ENCODE data around the gene BICC1. TPM values are rescaled to one million over a fixed set of nuclear protein-coding genes. Genes with fewer than 3 reads are reported as not detected.

Gene BICC1, protein sequence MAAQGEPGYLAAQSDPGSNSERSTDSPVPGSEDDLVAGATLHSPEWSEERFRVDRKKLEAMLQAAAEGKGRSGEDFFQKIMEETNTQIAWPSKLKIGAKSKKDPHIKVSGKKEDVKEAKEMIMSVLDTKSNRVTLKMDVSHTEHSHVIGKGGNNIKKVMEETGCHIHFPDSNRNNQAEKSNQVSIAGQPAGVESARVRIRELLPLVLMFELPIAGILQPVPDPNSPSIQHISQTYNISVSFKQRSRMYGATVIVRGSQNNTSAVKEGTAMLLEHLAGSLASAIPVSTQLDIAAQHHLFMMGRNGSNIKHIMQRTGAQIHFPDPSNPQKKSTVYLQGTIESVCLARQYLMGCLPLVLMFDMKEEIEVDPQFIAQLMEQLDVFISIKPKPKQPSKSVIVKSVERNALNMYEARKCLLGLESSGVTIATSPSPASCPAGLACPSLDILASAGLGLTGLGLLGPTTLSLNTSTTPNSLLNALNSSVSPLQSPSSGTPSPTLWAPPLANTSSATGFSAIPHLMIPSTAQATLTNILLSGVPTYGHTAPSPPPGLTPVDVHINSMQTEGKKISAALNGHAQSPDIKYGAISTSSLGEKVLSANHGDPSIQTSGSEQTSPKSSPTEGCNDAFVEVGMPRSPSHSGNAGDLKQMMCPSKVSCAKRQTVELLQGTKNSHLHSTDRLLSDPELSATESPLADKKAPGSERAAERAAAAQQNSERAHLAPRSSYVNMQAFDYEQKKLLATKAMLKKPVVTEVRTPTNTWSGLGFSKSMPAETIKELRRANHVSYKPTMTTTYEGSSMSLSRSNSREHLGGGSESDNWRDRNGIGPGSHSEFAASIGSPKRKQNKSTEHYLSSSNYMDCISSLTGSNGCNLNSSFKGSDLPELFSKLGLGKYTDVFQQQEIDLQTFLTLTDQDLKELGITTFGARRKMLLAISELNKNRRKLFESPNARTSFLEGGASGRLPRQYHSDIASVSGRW
- 9.3 TPM for total RNA-seq

DNA sequence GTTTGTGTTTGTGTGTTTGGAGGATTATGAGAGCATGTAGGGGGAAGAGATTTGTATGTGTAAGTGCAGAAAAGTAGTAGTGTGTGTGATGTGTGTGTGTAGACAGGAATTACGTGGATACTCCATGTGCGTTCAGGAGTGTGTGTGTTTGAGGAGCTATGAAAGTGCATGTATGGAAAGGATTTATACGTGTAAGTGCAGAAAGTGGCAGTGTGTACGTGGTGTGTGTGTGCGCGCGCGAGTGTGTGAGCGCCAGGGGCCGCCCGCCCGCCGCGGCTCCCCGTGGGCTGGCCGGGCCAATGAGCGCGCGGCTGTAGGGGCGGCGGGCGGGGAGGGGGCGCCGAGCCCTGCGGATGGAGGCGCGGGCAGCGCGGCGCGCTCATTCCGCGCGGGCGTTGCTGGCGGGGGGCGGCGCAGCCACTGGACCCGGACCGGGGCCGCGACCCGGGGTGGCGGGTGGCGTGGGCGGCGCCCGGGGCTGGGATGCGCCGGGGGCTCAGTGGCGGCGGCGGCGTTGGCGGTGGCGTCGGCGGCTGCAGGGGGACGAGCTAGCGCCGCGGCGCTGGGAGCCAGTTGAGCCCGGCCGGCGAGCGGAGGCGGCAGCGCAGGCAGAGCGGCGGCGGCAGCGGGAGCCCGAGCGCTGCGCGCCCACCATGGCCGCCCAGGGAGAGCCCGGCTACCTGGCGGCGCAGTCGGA, at the start of gene BICC1:
Gene BICC1 (plus strand): TSS at position 382 of the 697 bp plus-strand sequence. CDS start 272 bp downstream, at position 654.
- Histone ChIP-seq H3K4me3 (peak within 1 kb of the TSS; percentile 72 to 88), H3K36me3 (no peaks in the 10 kb centered on the region), H3K27me3 (no peaks in the 10 kb centered on the region), H3K4me1 (no peaks in the 10 kb centered on the region), H3K27ac (peak within 1 kb of the TSS; percentile 66 to 81), H3K9me3 (no peaks in the 10 kb centered on the region)
- no peak for TF ChIP-seq CTCF (IDR thresholded peaks at IDR 0.05)
- intact Hi-C loops (cut with DNase I), result loop anchor here (5.0 kb wide), 5 partner anchors 35 to 190 kb away; no protein-coding TSS in a partner anchor
- peak in 1 of 2 donors; percentile 71 for DNase-seq (ENCODE audit: low spot score in 2 of 2)

DNA sequence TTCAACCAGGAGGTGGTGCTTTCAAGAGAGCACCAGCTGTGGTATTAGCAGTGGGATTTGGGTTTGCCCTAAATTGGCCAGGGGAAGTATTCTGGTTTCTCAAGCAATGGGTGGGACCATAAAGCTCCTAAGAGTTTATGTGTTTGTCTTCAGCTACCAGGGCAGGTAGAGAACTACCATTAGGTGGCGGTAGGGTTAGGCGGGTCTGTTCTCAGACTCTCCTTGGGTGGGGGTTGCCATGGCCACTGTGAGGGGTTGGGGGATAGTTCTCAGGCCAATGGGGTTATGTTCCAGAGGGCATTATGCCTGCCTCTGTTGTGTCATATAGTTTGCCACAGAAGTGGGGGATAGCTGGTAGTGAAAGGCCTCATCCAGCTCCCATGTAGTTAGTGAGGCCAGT, 47.7 kb upstream of the BICC1 start:
- intact Hi-C loops (cut with DNase I), result no loop called here
- Histone ChIP-seq H3K4me1 (peaks cover 0 to 10% of the 10 kb centered on the region in 2 donors), H3K4me3 (no peak overlapping the region), H3K9me3 (no peaks in the 10 kb centered on the region), H3K27ac (no peak overlapping the region), H3K27me3 (no peaks in the 10 kb centered on the region), H3K36me3 (no peaks in the 10 kb centered on the region)
- DNase-seq (ENCODE audit: low spot score in 2 of 2), result no peak
- no peak for TF ChIP-seq CTCF (IDR thresholded peaks at IDR 0.05)

- no peaks in the 10 kb centered on the region for H3K36me3 ChIP-seq
- H3K9me3 ChIP-seq, result no peaks in the 10 kb centered on the region
- intact Hi-C loops (cut with DNase I), result no loop called here
- no peak for TF ChIP-seq CTCF (IDR thresholded peaks at IDR 0.05)
- H3K27ac ChIP-seq, result no peak overlapping the region
- H3K4me3 ChIP-seq, result no peak overlapping the region
- no peaks in the 10 kb centered on the region for H3K27me3 ChIP-seq
- peaks cover 0 to 13% of the 10 kb centered on the region in 2 donors for H3K4me1 ChIP-seq
- no peak for DNase-seq (ENCODE audit: low spot score in 2 of 2)
These were observed 47.0 kb upstream of the BICC1 start for GRCh38 chr10:58465629-58466028.

DNA sequence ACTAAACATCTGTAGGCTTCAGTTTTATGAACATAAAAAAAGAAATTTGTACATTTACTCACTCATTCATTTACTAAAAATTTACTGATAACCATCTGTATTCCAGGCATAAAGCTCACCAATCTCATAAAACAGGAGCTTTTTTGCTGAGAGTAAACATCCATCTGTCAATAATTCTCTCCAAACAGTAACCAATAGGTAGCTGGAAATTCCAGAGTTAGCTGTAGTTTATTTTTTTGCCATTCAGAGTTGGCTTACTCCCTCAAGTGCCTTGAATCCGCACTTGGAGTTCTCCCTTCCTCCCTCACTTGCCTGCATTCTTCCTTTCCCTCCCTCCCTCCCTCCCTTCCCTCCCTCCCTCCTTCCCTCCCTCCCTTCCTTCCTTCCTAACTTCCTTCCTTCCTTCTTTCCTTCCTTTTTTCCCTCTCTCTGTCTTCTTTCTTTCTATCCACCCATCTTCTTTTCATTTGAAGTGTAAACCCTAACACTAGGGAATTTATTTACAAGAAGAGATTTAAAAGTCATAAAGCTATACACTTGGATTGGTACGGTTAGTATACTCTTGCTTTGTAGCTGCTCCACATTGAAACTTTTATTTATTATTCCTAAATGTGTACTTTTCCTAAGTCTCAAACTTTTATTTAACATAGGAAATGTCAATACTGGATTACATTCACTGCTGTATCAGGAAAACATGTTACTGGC, 44.6 kb upstream of the BICC1 start:
- intact Hi-C loops (cut with DNase I), result no loop called here
- no peak overlapping the region for H3K4me3 ChIP-seq
- H3K27me3 ChIP-seq, result no peaks in the 10 kb centered on the region
- peaks cover 0 to 13% of the 10 kb centered on the region in 2 donors for H3K4me1 ChIP-seq
- DNase-seq (ENCODE audit: low spot score in 2 of 2), result no peak
- no peaks in the 10 kb centered on the region for H3K36me3 ChIP-seq
- no peak for TF ChIP-seq CTCF (IDR thresholded peaks at IDR 0.05)
- H3K27ac ChIP-seq, result no peak overlapping the region
- H3K9me3 ChIP-seq, result no peaks in the 10 kb centered on the region

- no peak for TF ChIP-seq CTCF (IDR thresholded peaks at IDR 0.05)
- H3K27me3 ChIP-seq, result no peaks in the 10 kb centered on the region
- H3K9me3 ChIP-seq, result no peaks in the 10 kb centered on the region
- H3K4me1 ChIP-seq, result peaks cover 0 to 26% of the 10 kb centered on the region in 2 donors
- DNase-seq (ENCODE audit: low spot score in 2 of 2), result peak in 1 of 2 donors; percentile 69
- peak overlapping the region; percentile 1 to 83 for H3K27ac ChIP-seq
- no peak overlapping the region for H3K4me3 ChIP-seq
- no peaks in the 10 kb centered on the region for H3K36me3 ChIP-seq
- intact Hi-C loops (cut with DNase I), result loop anchor here (5.0 kb wide), 1 partner anchor 37 kb away; no protein-coding TSS in a partner anchor
These were observed 38.7 kb upstream of the BICC1 start for GRCh38 chr10:58473976-58474375.

Data from ascending aorta (tissue), 2 donors.